Body of pancreas (tissue), 4 donors: ENCODE data around the gene GFRA4.

Experiments used
- CTCF ChIP-seq, 7 experiments: fragments of 450-650 bp in 4 of 7; fragments of 200-600 bp in 3 of 7; sonication (generic) in 3 of 7; IDR thresholded peaks; one replicate each; pipeline ENCODE4 v1.5.1; 2016 to 2019; ENCODE audit warnings: antibody characterized with exemption in 7 of 7
- POLR2A ChIP-seq, 3 donors: fragments of 450-650 bp; IDR thresholded peaks; one replicate each; pipeline ENCODE4 v1.6.1; 2016; ENCODE audit warnings: antibody characterized with exemption in 3 of 3, mild to moderate bottlenecking in 2 of 3

- TF ChIP-seq CTCF (IDR thresholded peaks at IDR 0.05) (no peak), POLR2A (IDR thresholded peaks at IDR 0.05) (no peak)
Observed at GRCh38 chr20:3681931-3682781, 19.0 kb upstream of the GFRA4 start, which contains the start of gene ADAM33.
